Stimulated activated CD8-positive, alpha-beta memory T cell treated with anti-CD3 and anti-CD28 coated beads, Interleukin-2, amount 100 ng/mL, for 1 hour (primary cell): ENCODE results near the gene DOK7.

Source experiments
- DNase-seq, 2 donors: peaks; one replicate each; pipeline ENCODE4 v3.0.0-alpha.2; 2020; ENCODE audit warnings: low read depth in 2 of 2

Gene DOK7

GRCh38 chr4:3463556-3464348 is 646 bp downstream of the DOK7 start:
- DNase-seq: no peak

- DNase-seq: no peak
Observed at GRCh38 chr4:3464349-3464905, 1.3 kb downstream of the DOK7 start.

DNA sequence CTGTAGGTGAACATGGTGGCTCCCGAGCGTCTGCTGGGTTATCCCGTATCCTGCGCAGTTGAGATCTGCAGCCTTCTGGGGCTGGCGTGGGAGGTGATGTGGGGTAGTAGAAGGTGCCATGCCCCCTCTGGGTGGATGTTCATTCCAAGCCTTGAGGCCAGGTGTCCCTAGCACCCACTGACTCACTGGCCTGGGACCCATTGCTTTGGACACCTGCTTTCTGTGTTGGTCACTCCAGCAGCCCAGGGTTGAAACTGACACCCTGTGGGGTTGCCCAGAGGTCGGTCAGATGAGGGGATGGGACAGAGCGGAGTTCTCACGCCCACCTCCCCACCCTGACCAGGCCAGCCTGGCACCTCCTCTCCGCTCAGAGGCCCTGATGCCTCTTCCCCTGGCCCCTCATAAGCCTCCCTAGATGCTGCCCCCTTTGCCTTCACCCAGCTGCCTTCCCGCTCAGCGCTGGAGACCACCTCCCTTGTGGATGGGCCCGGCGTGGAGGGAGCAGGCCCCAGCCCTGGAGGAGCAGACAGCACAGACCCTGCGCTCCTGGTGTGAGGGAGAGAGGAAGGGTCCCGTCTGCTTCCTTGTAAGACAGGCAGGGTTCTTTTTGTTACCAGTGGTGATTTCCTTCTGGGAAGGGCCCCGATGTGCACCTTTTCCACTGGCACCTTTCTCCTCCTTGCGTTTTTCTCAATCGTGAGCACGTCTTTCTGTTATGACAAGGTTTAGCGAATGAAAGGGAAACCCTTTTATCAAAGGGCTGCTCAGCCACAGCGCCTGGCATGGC is 2.0 kb downstream of the DOK7 start:
- no peak for DNase-seq

DNA sequence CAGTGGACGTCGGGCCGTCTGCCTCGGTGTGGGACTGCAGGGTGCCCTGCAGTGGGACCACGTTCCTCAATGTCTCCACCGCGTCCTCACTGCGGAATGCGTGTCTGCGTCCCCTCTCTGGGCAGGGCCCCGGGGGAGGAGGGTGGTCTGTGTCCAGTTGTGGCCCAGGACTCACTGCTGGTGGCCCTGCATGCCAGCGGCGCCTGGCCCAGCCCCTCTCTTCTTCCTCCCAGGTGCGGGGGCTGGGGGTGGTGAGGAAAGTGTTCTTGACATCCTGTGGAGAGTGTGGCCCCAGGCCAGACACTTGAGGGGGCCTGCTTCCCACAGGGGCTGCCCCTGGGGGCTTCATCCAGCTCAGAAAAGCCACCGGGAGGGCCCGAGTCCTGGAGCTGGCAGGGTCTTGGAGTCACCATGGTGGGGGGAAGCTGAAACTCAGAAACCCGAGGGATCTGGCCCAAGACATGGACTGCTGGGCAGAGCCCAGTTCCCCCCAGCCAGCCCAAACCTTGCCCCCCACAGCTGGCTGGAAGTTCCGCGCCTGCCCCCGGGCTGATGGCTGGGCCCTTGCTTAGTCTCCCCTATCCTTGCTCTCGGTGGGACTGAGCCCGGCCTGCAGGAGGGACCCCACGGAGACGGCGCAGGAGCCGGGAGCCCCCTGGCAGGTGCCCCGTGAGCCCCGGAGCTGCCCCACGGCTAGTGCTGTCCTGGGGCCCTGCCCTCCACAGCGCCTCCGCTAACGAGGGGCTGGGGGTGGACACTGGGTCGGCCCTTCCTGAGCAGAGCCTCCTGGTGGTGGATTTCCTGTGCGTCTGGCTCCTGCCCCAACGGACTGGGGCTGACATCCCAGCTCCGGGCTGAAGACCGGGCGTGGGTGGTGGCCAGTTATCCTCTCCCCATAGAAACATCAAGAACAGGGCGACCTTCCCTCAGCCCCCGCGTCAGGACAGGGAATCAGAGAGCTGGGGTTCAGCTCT is 2.9 kb downstream of the DOK7 start:
- no peak for DNase-seq

DNA sequence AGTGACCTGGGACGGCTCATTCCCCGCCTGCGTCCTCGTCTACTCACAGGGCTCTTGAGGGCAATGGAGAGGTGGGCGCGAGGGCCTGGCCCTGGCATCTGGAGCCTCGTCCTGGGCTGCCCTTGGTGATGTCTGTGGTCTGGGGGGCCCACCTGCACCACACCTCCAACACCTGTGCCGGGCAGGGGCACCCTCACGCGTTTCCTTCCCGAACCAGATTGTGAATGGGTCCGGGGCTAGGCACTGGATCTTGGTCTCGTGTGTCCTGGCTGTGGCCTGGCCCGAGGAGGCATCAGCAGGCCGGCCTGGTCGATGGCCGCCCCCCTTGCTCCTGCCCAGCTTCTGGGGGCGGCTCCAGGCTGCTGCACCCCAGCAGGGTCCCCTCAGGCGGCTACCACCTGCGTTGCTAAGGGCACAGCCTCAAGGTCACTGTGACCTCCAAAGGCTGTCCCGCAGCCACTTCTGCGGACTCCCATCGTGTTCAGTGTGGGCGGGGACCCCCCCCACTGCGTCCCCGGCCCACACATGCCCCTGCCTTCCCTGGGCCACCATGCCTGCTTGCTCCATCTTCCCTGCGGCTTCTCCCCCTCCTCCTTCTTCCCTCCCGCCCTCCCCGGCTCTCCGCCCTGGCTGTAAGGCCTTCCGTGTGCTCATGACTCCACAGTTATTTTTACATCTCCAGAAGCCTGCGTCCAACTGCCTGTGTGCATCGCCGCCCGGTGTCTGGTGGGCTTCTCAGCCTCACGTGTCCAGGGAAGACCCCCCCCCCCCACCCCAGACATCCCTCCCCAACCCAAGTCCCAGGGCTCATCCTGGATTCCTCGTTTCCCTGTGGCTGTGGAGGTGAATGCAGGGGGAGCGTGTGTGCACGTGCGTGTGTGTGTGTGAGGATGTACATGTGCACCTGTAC is 3.8 kb downstream of the DOK7 start:
- DNase-seq: no peak

GRCh38 chr4:3467601-3468031 is 4.5 kb downstream of the DOK7 start:
- DNase-seq: no peak

DNA sequence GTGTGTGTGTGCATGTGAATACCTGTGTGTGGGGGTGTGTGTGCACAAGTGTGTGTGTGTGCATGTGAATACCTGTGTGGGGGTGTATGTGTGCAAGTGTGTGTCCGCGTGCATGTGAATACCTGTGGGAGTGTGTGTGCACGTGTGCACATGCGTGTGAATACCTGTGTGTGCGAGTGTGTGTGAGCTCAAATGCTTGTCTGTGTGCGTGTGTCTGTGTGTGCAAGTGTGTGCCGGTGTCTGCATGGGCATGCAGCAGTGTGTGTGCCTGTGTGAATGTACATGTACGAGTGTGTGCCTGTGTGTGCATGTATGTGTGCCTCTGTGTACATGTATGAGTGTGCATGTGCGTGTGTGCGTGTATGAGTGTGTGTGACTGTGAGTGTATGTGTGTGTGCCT is 5.0 kb downstream of the DOK7 start:
- DNase-seq: no peak

DNA sequence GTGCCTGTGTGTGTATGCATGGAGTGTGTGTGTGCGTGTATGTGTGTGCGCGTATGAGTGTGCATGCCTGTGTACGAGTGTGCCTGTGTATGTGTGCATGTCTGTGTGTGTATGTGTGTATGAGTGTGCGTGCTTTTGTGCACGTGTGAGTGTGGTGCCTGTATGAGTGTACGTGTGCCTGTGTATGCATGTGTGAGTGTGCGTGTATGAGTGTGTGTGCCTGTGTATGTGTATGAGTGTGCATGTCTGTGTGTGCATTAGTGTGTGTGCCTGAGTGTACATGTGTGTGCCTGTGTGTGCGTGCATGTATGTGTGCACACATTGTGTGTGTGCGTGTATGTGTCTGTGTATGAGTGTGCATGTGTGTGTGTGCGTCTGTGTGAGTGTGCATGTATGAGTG is 5.7 kb downstream of the DOK7 start:
- no peak for DNase-seq

DNA sequence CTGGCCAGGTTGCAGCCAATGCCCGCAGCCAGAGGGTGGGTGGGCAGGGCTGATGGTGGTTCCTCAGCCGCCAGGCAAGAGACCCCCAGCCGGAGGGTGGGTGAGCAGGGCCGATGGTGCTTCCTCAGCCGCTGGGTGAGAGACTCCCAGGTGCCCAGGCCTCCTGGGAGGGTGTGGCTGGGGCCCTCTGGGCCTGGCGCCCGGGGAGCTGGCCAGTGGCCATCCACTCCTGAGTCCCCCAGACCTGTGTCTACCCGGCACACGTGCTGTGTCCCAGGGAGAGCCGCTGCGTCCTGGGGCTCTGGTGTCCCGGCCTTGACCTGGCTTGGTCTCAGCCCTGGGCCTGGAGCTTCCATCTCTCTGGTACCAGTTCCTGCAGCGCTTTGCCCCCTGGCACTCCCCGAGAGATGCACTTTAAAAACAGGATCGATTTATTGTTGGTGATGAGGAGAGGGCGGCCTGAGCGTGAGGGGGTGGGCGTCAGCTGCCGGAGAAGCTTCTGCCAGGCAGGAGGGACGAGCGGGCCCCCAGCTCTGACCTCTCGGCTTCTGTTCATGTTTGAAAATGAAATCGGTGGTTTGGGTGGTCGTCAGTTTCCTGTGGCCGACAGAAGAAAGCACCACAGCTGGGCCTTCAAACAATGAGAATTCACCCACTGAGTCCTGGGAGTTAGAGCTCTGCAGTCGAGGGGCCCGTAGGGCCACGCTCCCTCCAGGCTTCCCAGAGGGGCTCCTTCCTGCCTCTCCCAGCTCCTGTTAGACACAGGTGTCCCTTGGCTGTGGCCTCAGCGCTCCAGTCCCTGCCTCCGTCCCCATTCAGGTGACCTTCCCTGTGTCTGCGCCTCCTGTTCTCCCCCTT is 6.5 kb downstream of the DOK7 start:
- no peak for DNase-seq

GRCh38 chr4:3470244-3471097 is 7.4 kb downstream of the DOK7 start:
- DNase-seq: no peak

GRCh38 chr4:3471098-3471760 is 8.1 kb downstream of the DOK7 start:
- no peak for DNase-seq

DNA sequence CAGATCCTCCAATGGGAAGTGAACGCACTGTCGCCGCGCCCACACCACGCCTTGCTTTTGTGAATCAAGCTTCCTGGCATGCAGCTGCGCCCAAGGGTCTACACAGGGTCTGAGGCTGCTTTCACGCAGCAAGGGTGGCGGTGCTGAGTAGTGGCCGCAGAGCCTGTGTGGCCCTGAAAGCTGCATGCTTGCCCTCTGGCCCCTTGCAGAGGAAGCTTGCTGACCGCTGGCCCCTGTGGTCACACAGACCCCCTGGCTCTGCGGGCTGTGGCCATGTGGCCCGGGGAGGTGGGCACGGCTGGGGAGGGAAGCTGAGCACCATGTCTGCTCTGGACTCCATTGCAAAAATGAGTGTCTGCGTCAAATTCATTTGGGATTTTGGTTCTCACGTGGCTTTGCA is 8.8 kb downstream of the DOK7 start:
- no peak for DNase-seq

DNA sequence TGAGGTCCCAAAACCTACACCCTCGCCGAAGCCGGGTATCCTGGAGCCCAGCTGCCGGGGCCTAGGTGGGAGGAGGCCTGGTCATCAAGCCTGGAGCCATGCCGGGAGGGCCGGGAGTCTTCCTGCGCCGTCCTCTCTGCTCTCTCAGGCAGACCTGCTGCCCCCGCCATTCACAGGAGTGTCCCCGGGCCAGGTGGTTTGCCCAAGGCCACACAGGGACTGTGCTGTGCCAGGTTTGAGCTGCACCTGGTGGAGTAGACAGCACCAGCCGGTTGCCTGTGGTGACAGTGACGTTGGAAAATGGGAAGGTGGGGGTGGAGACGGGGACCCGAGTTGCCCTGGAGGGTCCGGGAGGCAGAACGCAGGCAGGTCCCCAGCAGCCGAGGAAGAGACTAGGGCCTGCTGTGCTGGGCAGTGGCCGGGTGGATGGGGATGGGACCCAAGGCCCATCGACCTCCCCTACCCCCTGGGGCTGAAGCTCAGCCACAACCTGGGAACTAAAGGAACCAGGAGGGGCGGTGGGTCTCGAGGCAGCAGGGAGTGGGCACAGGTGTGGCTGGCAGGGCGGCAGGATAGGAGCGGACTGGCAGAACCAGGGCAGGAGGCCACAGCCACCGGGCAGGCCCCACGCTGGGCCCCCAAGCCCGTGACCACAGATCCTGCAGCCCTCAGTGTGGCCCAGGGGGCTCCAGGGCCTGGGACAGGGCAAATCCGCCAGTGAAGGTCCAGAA is 9.5 kb downstream of the DOK7 start:
- no peak for DNase-seq

DNA sequence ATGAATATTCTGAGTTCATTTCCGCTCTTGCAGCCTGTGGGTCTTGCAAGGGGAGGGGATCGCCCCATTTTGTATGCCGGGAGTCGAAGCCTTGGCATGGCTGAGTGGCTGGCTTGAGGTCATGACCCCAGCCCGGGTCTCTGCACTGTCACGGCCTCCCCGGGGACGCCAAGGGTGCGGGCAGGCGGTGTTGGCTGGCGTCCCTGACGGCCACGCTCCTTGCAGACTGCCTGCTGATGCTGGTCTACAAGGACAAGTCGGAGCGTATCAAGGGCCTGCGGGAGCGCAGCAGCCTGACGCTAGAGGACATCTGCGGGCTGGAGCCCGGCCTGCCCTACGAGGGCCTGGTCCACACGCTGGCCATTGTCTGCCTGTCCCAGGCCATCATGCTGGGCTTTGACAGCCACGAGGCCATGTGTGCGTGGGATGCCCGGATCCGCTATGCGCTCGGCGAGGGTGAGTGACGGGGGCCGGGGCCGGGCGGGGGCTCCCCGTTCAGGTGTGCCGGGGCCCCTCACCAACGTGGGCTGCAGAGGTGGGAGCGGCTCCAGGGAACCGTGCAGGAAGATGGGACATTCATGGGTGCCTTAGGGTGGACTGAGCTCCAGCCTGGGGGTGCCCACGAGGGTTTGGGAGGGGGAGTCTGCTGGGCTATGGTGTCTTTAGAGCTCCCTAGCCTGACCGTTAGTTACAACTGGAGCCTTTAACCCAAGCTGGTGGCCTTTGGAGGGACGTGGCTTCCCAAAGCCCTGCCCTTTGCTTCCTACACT is 10.3 kb downstream of the DOK7 start:
- no peak for DNase-seq

DNA sequence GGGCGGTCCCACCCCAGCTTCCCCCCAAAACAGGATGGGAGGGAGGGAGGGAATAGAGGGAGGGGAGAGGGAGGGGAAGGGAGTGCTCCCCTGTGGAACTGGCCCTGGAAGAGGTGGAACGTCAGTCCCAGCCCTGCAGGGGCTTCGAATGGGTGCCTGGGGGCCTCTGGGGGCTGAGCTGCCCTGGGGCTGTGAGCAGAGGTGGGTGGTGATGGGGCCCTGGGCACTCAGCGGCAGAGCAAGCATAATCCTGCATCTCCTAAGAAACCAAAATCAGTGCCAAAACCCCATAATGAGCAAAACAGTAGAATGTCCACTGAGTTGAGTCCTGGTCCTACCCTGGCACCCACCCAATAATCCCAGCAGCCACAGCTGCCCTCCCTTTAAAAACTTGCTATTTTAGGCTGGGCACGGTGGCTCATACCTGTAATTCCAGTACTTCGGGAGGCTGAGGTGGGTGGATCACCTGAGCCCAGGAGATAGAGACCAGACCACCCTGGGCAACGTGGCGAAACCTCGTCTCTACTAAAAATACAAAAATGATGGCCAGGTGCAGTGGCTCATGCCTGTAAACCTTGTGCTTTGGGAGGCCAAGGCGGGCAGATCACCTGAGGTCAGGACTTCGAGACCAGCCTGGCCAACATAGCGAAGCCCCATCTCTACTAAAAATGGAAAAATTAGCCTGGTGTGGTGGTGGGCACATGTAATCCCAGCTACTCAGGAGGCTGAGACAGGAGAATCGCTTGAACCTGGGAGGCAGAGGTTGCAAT is 11.1 kb downstream of the DOK7 start:
- no peak for DNase-seq
